GM19455 (cell line): Measurements from ENCODE around the gene RMDN2.

Experiments
- ATAC-seq: cut with Tn5 transposase; IDR thresholded peaks from one replicate; pipeline ENCODE4 v1.9.1; 2021; ENCODE audit not compliant: unreplicated experiment

Gene RMDN2

GRCh38 chr2:37897511-37897910 is 27.6 kb upstream of the RMDN2 start:
- ATAC-seq: no peak

GRCh38 chr2:37898448-37898847 is 26.6 kb upstream of the RMDN2 start:
- no peak for ATAC-seq

GRCh38 chr2:37902991-37903390 is 22.1 kb upstream of the RMDN2 start:
- no peak for ATAC-seq

- no peak for ATAC-seq
These were observed 20.7 kb upstream of the RMDN2 start for GRCh38 chr2:37904425-37904824.

- no peak for ATAC-seq
These were observed 20.1 kb upstream of the RMDN2 start for GRCh38 chr2:37904993-37905392.

GRCh38 chr2:37906131-37906530 is 19.0 kb upstream of the RMDN2 start:
- ATAC-seq: no peak

GRCh38 chr2:37907501-37908225 is 17.4 kb upstream of the RMDN2 start:
- ATAC-seq: no peak

DNA sequence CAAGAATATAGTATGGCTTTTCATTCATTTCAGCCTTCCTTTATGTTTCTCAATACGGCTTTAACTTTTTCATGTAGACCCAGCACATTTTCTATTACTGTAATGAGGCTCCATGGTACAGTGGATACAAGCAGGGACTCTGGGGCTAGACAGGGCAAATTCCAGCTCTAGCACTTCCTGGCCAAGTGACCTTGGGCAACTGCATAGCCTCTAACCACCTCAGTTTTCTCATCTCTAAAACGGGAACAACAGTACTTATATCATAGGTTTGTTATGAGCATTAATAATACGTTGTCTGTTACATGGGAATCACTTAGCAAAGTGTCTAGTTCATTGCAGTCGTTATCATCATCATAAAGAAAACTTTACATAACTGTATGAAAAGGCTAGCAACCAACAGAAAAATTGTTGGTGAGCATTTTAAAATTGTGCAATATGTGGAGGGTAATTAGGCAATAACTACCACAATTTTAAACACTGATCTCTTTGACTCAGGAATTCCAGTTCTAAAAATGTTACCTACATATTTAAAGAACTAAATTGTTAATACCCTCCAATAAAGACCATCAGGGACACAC is 13.7 kb upstream of the RMDN2 start:
- no peak for ATAC-seq

DNA sequence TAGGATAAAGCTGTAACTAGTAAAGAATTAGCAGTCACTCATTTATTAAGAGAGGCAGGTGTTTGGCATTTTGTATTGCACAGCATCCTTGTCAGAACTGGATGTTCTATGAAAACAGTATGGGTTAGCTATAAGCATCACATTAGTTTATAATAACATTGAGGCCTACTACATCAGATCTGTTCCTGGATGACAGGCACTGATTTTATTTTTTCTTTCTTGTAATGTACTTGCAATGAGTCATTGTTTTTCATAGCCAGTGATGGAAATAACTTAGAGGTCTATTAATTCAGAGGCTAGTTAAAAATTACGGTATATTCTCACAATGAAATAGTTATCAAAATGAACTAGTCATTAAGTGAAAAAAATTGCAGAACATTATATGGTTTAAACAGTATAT is 13.0 kb upstream of the RMDN2 start:
- ATAC-seq: no peak

DNA sequence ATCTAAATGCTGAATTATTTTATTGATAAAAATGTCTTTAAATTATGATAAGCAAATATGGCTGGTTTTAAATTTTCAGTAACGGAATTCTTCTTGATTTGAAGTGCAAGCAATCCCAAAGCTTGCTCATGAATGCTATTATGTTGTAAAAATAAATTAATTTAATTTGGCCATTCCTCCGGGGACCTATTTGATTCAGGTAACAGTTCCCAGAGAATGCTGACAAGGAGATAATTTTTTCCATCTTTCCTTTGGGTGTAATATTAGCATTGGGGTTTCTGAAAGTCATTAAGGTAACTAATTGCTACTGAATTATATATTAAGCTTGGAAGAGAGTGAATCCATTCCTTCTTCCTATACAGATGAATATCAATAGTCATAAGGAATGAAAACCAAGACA is 12.5 kb upstream of the RMDN2 start:
- no peak for ATAC-seq

GRCh38 chr2:37914340-37914739 is 10.7 kb upstream of the RMDN2 start:
- ATAC-seq: no peak

DNA sequence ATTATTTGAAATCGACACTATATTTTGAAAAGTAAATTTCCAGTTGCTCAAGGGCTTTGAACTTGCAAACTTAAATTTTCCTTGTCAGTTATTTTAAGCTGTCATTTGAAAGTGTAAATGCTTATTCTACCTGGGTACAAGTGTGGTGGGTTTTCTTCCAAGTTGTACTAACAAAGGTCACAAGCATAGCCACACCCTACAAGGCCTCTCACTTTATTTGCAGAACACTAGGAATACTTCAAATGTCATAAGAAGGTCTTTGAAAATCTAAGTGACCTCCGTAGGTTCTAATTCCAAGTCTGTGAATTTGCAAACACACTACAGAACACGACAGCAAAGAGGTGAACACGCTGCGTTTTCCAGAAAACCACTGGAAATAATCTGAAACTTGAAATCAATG is 9.3 kb upstream of the RMDN2 start:
- no peak for ATAC-seq

GRCh38 chr2:37916512-37917082 is 8.5 kb upstream of the RMDN2 start:
- no peak for ATAC-seq

DNA sequence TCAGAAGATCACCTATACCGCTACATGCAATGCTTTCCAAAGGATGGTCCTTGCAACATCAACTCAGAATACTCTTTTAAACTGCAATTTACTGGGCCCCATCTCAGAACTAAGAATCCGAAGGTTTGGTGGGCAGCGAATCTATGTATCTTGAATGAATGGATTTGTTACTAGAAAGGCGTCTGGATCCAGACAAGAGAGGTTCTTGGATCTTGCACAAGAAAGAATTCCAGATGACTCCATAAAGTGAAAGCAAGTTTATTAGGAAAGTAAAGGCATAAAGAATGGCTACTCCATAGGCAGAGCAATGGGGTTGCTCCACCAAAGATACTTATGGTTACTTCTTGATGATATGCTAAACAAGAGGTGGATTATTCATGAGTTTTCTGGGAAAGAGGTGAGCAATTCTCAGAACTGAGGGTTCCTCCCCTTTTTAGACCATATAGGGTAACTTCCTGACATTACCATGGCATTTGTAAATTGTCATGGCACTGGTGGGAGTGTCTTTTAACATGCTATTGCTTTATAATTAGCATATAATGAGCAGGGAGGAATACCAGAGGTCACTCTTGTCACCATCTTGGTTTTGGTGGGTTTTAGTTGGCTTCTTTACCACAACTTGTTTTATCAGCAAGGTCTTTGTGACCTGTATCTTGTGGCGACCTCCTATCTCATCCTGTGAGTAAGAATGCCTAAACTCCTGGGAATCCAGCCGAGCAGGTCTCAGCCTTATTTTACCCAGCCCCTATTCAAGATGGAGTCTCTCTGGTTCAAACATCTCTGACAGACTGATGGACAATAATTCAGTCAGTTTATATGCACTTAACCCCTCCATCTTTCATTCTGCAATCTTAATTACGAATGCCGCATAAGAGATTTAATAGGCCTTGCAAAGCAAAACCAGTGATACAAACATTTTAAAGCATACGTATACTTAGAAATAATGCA is 7.5 kb upstream of the RMDN2 start:
- ATAC-seq: no peak

DNA sequence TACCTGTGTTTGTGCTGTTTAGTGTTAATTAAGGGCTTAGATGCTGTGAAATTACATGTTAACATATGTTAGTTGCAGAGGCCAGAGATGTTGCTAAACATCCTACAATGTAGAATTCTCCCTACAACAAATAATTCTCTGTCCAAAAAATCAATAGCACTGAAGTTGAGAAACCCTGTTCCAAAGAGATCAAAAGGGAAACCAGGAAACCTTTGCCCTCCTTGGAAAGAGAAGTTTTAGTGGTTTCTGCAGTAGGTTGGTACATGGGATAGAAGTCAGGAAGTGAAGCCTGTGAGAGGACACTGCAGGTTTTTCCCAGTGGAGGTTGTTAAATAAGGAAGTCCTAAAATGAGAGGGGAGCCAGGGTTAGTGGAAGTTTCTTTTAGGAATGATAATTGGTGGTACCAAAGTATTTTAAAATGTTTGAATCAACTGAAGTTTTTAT is 6.3 kb upstream of the RMDN2 start:
- no peak for ATAC-seq

DNA sequence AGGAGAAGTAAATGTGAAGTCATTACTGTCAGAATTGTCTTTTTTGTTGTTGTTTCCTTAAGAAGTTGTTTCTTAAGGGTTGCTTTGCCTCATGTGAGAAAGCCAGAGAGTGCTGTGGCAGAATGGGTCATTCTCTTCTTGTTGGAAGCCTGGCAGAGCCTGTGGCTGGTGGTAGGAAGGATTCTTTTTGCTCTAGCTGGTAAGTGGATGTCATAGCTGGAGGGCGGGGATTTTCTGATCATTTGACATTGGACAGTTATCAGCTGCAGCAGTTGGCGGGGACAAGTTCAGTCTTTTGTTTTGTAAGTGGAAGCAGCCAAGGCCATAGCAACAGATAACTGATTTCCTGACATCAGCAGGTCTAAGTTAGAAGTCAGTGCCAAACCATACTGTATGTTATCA is 5.5 kb upstream of the RMDN2 start:
- no peak for ATAC-seq

- no peak for ATAC-seq
These were observed 4.5 kb upstream of the RMDN2 start for GRCh38 chr2:37920570-37920969.

GRCh38 chr2:37921781-37922180 is 3.3 kb upstream of the RMDN2 start:
- no peak for ATAC-seq

DNA sequence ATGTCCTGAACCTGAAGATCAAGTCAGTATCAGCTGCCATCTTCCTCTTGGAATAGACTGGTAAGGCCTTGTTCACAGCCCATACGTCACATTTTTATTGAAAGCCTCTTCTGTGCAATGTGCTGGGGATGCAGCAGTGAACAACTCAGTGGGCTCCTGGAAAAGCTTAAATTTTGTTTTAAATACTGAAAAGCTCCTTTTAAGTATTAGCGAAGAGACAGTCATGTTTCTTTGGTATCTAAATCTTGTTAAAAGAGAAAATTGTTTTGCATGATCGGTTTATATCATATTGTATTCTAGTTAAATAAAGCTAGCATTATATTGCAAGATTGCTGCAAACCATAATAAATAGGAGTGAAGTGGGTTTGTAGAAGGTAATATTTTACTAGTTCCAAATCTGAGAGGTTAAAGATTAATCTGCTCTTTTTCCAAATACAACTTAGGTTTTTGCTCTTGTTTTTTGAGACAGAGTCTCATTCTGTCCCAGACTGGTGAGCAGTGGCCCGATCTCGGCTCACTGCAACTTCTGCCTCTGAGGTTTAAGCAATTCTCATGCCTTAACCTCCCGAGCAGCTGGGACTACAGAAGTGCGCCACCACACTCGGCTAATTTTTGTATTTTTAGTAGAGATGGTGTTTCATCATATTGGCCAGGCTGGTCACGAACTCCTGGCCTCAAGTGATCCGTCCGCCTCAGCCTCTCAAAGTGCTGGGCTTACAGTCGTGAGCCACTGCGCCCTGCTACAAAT is 1.6 kb upstream of the RMDN2 start:
- ATAC-seq: no peak

DNA sequence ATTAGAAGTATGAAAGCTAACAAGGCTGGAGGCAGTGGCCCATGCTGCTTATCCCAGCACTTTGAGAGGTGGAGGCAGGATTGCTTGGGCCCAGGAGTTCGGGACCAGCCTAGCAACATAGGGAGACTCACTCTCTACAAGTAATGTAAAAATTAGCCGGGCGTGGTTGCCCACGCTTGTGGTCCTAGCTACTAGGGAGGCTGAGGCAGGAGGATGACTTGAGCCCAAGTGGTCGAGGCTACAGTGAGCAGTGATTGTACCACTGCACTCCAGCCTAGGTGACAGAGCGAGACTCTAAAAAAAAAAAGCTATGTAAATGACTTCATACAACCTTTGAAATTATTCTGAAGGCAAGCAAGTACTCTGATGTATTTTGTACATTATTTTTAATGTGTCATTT is 1.5 kb downstream of the RMDN2 start:
- no peak for ATAC-seq

GRCh38 chr2:37928377-37928776 is 3.3 kb downstream of the RMDN2 start:
- no peak for ATAC-seq
